ENCODE data around the gene KIF6.

The KIF6 gene, protein sequence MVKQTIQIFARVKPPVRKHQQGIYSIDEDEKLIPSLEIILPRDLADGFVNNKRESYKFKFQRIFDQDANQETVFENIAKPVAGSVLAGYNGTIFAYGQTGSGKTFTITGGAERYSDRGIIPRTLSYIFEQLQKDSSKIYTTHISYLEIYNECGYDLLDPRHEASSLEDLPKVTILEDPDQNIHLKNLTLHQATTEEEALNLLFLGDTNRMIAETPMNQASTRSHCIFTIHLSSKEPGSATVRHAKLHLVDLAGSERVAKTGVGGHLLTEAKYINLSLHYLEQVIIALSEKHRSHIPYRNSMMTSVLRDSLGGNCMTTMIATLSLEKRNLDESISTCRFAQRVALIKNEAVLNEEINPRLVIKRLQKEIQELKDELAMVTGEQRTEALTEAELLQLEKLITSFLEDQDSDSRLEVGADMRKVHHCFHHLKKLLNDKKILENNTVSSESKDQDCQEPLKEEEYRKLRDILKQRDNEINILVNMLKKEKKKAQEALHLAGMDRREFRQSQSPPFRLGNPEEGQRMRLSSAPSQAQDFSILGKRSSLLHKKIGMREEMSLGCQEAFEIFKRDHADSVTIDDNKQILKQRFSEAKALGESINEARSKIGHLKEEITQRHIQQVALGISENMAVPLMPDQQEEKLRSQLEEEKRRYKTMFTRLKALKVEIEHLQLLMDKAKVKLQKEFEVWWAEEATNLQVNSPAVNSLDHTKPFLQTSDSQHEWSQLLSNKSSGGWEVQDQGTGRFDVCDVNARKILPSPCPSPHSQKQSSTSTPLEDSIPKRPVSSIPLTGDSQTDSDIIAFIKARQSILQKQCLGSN

DNA sequence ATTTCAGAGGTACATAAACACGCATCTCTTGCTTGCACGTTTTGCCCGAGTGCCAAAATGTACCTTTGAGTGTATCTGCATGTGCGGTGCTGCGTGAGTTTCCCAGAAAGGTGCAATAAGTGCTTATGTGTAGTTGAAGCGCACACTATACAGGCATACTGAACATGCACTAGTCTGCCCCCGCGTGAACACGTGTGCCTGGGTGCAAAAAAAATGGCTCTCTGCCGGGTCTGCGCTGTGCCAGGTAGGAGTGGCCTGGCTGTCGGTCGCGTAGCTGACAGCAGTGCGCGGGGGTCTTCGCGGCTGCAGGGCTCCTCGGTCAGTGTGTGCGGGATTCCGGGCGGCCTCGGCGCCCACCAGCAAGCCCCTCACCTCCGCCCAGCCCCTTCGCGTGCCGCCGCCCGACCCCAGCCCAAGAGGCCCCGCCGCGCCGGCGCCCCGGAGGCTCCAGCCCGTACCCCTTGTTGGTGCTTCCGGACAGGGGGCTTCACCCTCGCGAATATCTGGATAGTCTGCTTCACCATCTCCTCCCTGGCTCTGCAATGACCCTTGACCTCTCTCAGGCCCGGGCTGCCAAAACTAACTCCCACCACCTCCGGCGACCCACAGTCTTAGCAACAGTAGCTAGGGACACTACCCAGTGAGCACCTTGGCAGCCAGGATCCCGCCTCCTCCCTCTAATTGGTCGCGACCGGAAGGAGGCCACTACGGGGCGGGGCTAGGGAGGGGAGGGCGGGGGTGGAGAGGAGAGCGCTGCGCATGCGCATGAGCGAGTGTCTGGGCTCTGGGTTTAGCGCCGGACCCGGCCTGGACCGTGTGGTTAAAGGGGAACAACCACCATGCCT lies at the start of gene KIF6:
Gene KIF6, minus strand, starts transcription at position 622 of the 845 bp plus-strand sequence. Its CDS starts 98 bp downstream, at position 524.
- Histone ChIP-seq H3F3A (ENCODE audit: insufficient read depth) (no peaks in the 10 kb centered on the region), H2AFZ (ENCODE audit: low read depth, low read length, severe bottlenecking) (peak within 1 kb of the TSS; percentile 67), H3K4me2 (ENCODE audit: low read depth, low read length, poor library complexity, severe bottlenecking) (peak within 1 kb of the TSS; percentile 45), H3K4me3 (ENCODE audit: insufficient read depth, low read length, poor library complexity, severe bottlenecking) (peak within 1 kb of the TSS; percentile 48), H3K27me3 (ENCODE audit: low read length) (no peaks in the 10 kb centered on the region), H4K20me1 (ENCODE audit: low read depth, low read length) (no peaks in the 10 kb centered on the region), H3K9me3 (ENCODE audit: insufficient read depth, low read length) (no peaks in the 10 kb centered on the region), H3K27ac (ENCODE audit: low read depth, low read length) (no peak within 1 kb of the TSS), H3K9ac (ENCODE audit: low read length) (peak within 1 kb of the TSS; percentile 3; the same call in 1 of the 2 replicates), H3K79me2 (ENCODE audit: insufficient read depth, low read length) (no peaks in the 10 kb centered on the region), H3K36me3 (ENCODE audit: low read length) (no peaks in the 10 kb centered on the region), H3K9me2 (replicated peaks; ENCODE audit: insufficient read depth, low read length) (no peaks in the 10 kb centered on the region)
- no peak for TF ChIP-seq EZH2phosphoT487 (conservative IDR thresholded peaks at IDR 0.05; ENCODE audit: low read length)
- TF ChIP-seq, protein P1, sequence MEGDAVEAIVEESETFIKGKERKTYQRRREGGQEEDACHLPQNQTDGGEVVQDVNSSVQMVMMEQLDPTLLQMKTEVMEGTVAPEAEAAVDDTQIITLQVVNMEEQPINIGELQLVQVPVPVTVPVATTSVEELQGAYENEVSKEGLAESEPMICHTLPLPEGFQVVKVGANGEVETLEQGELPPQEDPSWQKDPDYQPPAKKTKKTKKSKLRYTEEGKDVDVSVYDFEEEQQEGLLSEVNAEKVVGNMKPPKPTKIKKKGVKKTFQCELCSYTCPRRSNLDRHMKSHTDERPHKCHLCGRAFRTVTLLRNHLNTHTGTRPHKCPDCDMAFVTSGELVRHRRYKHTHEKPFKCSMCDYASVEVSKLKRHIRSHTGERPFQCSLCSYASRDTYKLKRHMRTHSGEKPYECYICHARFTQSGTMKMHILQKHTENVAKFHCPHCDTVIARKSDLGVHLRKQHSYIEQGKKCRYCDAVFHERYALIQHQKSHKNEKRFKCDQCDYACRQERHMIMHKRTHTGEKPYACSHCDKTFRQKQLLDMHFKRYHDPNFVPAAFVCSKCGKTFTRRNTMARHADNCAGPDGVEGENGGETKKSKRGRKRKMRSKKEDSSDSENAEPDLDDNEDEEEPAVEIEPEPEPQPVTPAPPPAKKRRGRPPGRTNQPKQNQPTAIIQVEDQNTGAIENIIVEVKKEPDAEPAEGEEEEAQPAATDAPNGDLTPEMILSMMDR (IDR thresholded peaks at IDR 0.05; ENCODE audit: insufficient read depth, low read length, poor library complexity, severe bottlenecking), result no peak

DNA sequence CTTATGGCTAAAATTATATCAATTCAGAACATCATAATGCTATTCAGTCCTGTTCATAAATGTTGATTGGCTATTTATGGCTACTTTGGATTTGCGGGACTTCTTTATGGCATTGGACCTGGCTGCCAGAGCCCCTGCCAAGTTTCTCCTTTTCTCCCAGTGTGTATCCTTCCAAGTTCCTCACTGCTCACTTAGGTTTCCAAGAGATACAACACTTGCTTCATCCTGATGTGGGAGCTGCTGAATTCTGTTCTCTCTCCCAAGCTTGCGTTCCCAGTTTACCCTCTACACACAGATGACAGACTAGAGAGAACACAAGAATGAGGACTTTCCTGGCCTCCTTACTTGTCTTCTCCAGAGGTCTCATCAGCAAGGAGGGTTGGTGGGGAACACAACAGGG lies 48.6 kb upstream of the KIF6 start:
- Histone ChIP-seq H3K9me2 (replicated peaks; ENCODE audit: insufficient read depth, low read length) (no peaks in the 10 kb centered on the region), H3K4me2 (ENCODE audit: low read depth, low read length, poor library complexity, severe bottlenecking) (no peak overlapping the region), H2AFZ (ENCODE audit: low read depth, low read length, severe bottlenecking) (no peak overlapping the region), H3K4me3 (ENCODE audit: insufficient read depth, low read length, poor library complexity, severe bottlenecking) (no peak overlapping the region), H3K9me3 (ENCODE audit: insufficient read depth, low read length) (no peaks in the 10 kb centered on the region), H4K20me1 (ENCODE audit: low read depth, low read length) (no peaks in the 10 kb centered on the region), H3K27me3 (ENCODE audit: low read length) (no peaks in the 10 kb centered on the region), H3F3A (ENCODE audit: insufficient read depth) (no peaks in the 10 kb centered on the region), H3K36me3 (ENCODE audit: low read length) (no peaks in the 10 kb centered on the region), H3K79me2 (ENCODE audit: insufficient read depth, low read length) (no peaks in the 10 kb centered on the region), H3K9ac (ENCODE audit: low read length) (no peak overlapping the region), H3K27ac (ENCODE audit: low read depth, low read length) (no peak overlapping the region)
- TF ChIP-seq, protein P1 (IDR thresholded peaks at IDR 0.05; ENCODE audit: insufficient read depth, low read length, poor library complexity, severe bottlenecking), result no peak
- TF ChIP-seq EZH2phosphoT487 (conservative IDR thresholded peaks at IDR 0.05; ENCODE audit: low read length), result no peak

DNA sequence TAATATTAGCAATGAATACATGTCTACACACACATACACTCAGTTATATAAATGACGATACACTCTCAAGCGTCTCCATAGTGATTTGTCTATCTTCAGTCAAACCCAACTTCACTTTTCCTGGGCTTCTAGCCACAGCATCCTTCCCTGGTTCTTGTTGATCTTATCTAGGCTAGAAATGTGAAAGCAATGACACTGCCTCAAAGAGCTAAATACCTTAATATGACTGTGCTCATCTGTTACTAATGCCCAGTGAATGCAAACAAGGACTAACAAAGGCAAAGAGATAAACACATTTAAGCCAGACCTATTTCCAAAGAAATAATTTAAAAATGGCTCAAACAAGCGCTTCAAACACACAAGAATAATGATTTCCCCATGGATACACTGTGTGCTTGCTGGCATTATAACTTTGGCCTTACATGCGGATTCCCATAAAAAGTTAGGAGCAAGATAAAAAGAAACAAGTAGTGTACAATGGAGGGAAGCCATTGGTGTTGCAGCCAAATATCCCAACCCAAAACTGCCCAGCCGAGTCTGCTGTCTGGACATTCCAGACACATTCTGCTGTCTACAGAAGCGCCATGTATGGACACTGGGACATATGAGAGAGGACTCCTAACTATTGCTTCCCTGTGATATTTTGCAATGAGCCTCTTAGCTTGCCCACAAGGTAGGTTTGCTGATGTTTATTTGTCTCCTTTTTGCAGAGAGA lies 47.5 kb upstream of the KIF6 start:
- Histone ChIP-seq H3K4me3 (ENCODE audit: insufficient read depth, low read length, poor library complexity, severe bottlenecking) (no peak overlapping the region), H3K4me2 (ENCODE audit: low read depth, low read length, poor library complexity, severe bottlenecking) (no peak overlapping the region), H3K27me3 (ENCODE audit: low read length) (no peaks in the 10 kb centered on the region), H3K36me3 (ENCODE audit: low read length) (no peaks in the 10 kb centered on the region), H3K79me2 (ENCODE audit: insufficient read depth, low read length) (no peaks in the 10 kb centered on the region), H3K9me3 (ENCODE audit: insufficient read depth, low read length) (no peaks in the 10 kb centered on the region), H3F3A (ENCODE audit: insufficient read depth) (no peaks in the 10 kb centered on the region), H4K20me1 (ENCODE audit: low read depth, low read length) (no peaks in the 10 kb centered on the region), H2AFZ (ENCODE audit: low read depth, low read length, severe bottlenecking) (no peak overlapping the region), H3K27ac (ENCODE audit: low read depth, low read length) (no peak overlapping the region), H3K9me2 (replicated peaks; ENCODE audit: insufficient read depth, low read length) (no peaks in the 10 kb centered on the region), H3K9ac (ENCODE audit: low read length) (no peak overlapping the region)
- no peak for TF ChIP-seq EZH2phosphoT487 (conservative IDR thresholded peaks at IDR 0.05; ENCODE audit: low read length)
- TF ChIP-seq, protein P1 (IDR thresholded peaks at IDR 0.05; ENCODE audit: insufficient read depth, low read length, poor library complexity, severe bottlenecking), result no peak
